Gastrocnemius medialis (tissue), 4 donors: ENCODE measurements around the gene TMEM38A. TPM values are rescaled to one million over a fixed set of nuclear protein-coding genes. Genes with fewer than 3 reads are reported as not detected.

Source experiments
- ATAC-seq, 2 donors: fragments of 150-250 bp; one replicate each; pipeline ENCODE4 v1.9.1; 2016
- DNase-seq, 2 donors: peaks; one replicate each; pipeline ENCODE4 v3.0.0-alpha.2; 2019
- H3K27ac ChIP-seq, 4 donors: fragments of 200-600 bp; sonication (generic); 1 replicate in 1 of 4; 2 replicates in 3 of 4; pipeline ENCODE4 v1.5.1; 2016 to 2018; ENCODE audit warnings: mild to moderate bottlenecking in 2 of 4, moderate library complexity in 1 of 4
- H3K27me3 ChIP-seq, 3 donors: fragments of 200-600 bp; sonication (generic) in 2 of 3; 1 replicate in 1 of 3; 2 replicates in 2 of 3; pipeline versions ENCODE4 v1.5.1 to v1.6.0; 2016 to 2019; ENCODE audit warnings: mild to moderate bottlenecking in 1 of 3, moderate library complexity in 1 of 3
- H3K36me3 ChIP-seq, 2 donors: fragments of 200-600 bp; sonication (generic) in 1 of 2; one replicate each; pipeline ENCODE4 v1.5.1; 2017 to 2018
- H3K4me1 ChIP-seq, 2 donors: fragments of 200-600 bp; sonication (generic) in 1 of 2; one replicate each; pipeline ENCODE4 v1.5.1; 2016 to 2017; ENCODE audit warnings: mild to moderate bottlenecking in 2 of 2
- H3K4me3 ChIP-seq, 4 donors: fragments of 200-600 bp; sonication (generic) in 3 of 4; 1 replicate in 1 of 4; 2 replicates in 3 of 4; pipeline ENCODE4 v1.5.1; 2016 to 2019; ENCODE audit warnings: mild to moderate bottlenecking in 2 of 4
- H3K9me3 ChIP-seq, 3 donors: fragments of 200-600 bp; sonication (generic) in 2 of 3; 1 replicate in 1 of 3; 2 replicates in 2 of 3; pipeline ENCODE4 v1.5.1; 2016 to 2019
- CTCF ChIP-seq, 5 experiments: fragments of 450-650 bp in 3 of 5; fragments of 200-600 bp in 2 of 5; sonication (generic) in 2 of 5; IDR thresholded peaks in 4 of 5; conservative IDR thresholded peaks in 1 of 5; 1 replicate in 4 of 5; 2 replicates in 1 of 5; pipeline ENCODE4 v1.5.1; 2016 to 2019; ENCODE audit warnings: antibody characterized with exemption in 5 of 5, mild to moderate bottlenecking in 3 of 5, moderate library complexity in 3 of 5
- POLR2A ChIP-seq, 2 donors: fragments of 450-650 bp; IDR thresholded peaks; one replicate each; pipeline ENCODE4 v1.6.1; 2017; ENCODE audit warnings: antibody characterized with exemption in 2 of 2, mild to moderate bottlenecking in 2 of 2, moderate library complexity in 2 of 2
- in situ Hi-C, 4 donors: fragments of 200-750 bp; cut with MboI; loops; one replicate each; pipeline versions ENCODE4 v1.15.0 to v1.8.0; 2017; ENCODE audit warnings: low sequenced_read_pairs in 4 of 4
- intact Hi-C: fragments of 100-400 bp; cut with DNase I; formaldehyde crosslinking; loops from one replicate; pipeline ENCODE4 v1.15.1; 2023; ENCODE audit warnings: low total_unique reads
- total RNA-seq, 4 donors: library from RNA; depleted of rRNA; stranded (reverse); fragments of >200 nt; gene quantifications; one replicate each; pipeline versions ENCODE4 v1.1.0 to v1.2.3, GENCODE V29; 2016

Gene TMEM38A
- total RNA-seq, 4 donors from 2014 or later: 101 to 256 (median 182) TPM

GRCh38 chr19:16638666-16639065, 22.3 kb upstream of the TMEM38A start:
- DNase-seq: no peak
- no peak for ATAC-seq
- H3K4me1 ChIP-seq: peaks cover 4 to 16% of the 10 kb centered on the region in 2 donors
- no peak overlapping the region for H3K4me3 ChIP-seq
- in situ Hi-C loops: no loop called here
- no peaks in the 10 kb centered on the region for H3K9me3 ChIP-seq
- H3K36me3 ChIP-seq: peaks cover 0 to 24% of the 10 kb centered on the region in 2 donors
- no peak overlapping the region for H3K27ac ChIP-seq
- intact Hi-C loops: no loop called here
- no peaks in the 10 kb centered on the region for H3K27me3 ChIP-seq
- no peak for TF ChIP-seq POLR2A (IDR thresholded peaks at IDR 0.05)
- TF ChIP-seq CTCF (IDR thresholded peaks at IDR 0.05 in 4 of 5, conservative IDR thresholded peaks at IDR 0.05 in 1 of 5): no peak

GRCh38 chr19:16640951-16641350, 20.0 kb upstream of the TMEM38A start:
- peaks cover 0 to 47% of the 10 kb centered on the region in 2 donors for H3K36me3 ChIP-seq

GRCh38 chr19:16641695-16642094, 19.2 kb upstream of the TMEM38A start:
- H3K9me3 ChIP-seq: no peaks in the 10 kb centered on the region
- H3K27ac ChIP-seq: no peak overlapping the region
- peaks cover 15 to 29% of the 10 kb centered on the region in 2 donors for H3K4me1 ChIP-seq
- H3K27me3 ChIP-seq: no peaks in the 10 kb centered on the region
- DNase-seq (no peak), ATAC-seq (no peak)
- in situ Hi-C loops: no loop called here
- intact Hi-C loops: no loop called here
- TF ChIP-seq POLR2A (IDR thresholded peaks at IDR 0.05): no peak
- no peak for TF ChIP-seq CTCF (IDR thresholded peaks at IDR 0.05 in 4 of 5, conservative IDR thresholded peaks at IDR 0.05 in 1 of 5)
- H3K36me3 ChIP-seq: peaks cover 0 to 54% of the 10 kb centered on the region in 2 donors
- H3K4me3 ChIP-seq: no peak overlapping the region

More at GRCh38 chr19:16640951-16641350, 20.0 kb upstream of the TMEM38A start:
- peak overlapping the region in 2 of 4 donors; percentile 33 to 44 for H3K27ac ChIP-seq
- in situ Hi-C loops (no loop called here), intact Hi-C loops (no loop called here)
- no peaks in the 10 kb centered on the region for H3K9me3 ChIP-seq
- H3K4me1 ChIP-seq: peaks cover 14 to 29% of the 10 kb centered on the region in 2 donors
- DNase-seq (no peak), ATAC-seq (no peak)
- no peak for TF ChIP-seq POLR2A (IDR thresholded peaks at IDR 0.05)
- no peak for TF ChIP-seq CTCF (IDR thresholded peaks at IDR 0.05 in 4 of 5, conservative IDR thresholded peaks at IDR 0.05 in 1 of 5)
- no peaks in the 10 kb centered on the region for H3K27me3 ChIP-seq
- H3K4me3 ChIP-seq: no peak overlapping the region

- intact Hi-C loops (no loop called here), in situ Hi-C loops (no loop called here)
- H3K4me3 ChIP-seq: no peak overlapping the region
- ATAC-seq: peak; percentile 75
- H3K9me3 ChIP-seq: no peaks in the 10 kb centered on the region
- H3K27ac ChIP-seq: peak overlapping the region; percentile 30 to 72 (median 52)
- peak in 1 of 2 donors; percentile 61 for DNase-seq
- TF ChIP-seq POLR2A (IDR thresholded peaks at IDR 0.05): no peak
- TF ChIP-seq CTCF (IDR thresholded peaks at IDR 0.05 in 4 of 5, conservative IDR thresholded peaks at IDR 0.05 in 1 of 5): no peak
- peaks cover 0 to 74% of the 10 kb centered on the region in 2 donors for H3K36me3 ChIP-seq
- peaks cover 30 to 34% of the 10 kb centered on the region in 2 donors for H3K4me1 ChIP-seq
- no peaks in the 10 kb centered on the region for H3K27me3 ChIP-seq
Measured at GRCh38 chr19:16645140-16645539, 15.8 kb upstream of the TMEM38A start.

DNA sequence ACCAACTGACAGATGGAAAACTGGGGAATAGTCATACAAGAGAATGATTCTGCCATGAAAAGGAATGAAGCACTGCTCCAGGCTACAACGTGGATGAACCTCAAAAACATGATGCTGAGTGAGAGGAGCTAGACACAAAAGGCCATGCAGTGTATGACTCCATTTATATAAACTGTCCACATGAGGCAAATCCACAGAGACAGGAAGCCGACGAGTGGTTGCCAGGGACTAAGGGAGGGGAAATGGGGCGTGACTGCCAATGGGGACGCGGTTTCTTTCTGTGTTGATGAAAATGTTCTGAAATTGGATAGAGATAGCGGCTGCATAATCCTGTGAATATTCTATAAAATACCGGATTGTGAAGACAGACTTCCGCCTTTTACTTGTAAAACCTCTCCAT, 11.2 kb upstream of the TMEM38A start:
- H3K36me3 ChIP-seq: peaks cover 0 to 72% of the 10 kb centered on the region in 2 donors
- TF ChIP-seq CTCF (IDR thresholded peaks at IDR 0.05 in 4 of 5, conservative IDR thresholded peaks at IDR 0.05 in 1 of 5): no peak
- intact Hi-C loops (no loop called here), in situ Hi-C loops (no loop called here)
- peaks cover 54 to 58% of the 10 kb centered on the region in 2 donors for H3K4me1 ChIP-seq
- H3K9me3 ChIP-seq: no peaks in the 10 kb centered on the region
- no peak overlapping the region for H3K4me3 ChIP-seq
- H3K27me3 ChIP-seq: no peaks in the 10 kb centered on the region
- peak overlapping the region; percentile 89 to 90 (median 90) for H3K27ac ChIP-seq
- DNase-seq (peak in 1 of 2 donors; percentile 65), ATAC-seq (peak; percentile 45 to 51)
